Naive thymus-derived CD4-positive, alpha-beta T cell (primary cell): ENCODE measurements around the gene ANKRD34A. TPM values are rescaled to one million over a fixed set of nuclear protein-coding genes. Genes with fewer than 3 reads are reported as not detected.

Experiments
- ATAC-seq: fragments of 150-1000 bp; cut with Tn5 transposase; 2 replicates; pipeline ENCODE4 v1.10.0; 2021; ENCODE audit warnings: mild to moderate bottlenecking, moderate library complexity
- CTCF ChIA-PET: fragments of 350-600 bp; sonication (Branson Sonifier 250); formaldehyde crosslinking; loops from one replicate; lab custom pipeline; 2021; ENCODE audit warnings: antibody characterized with exemption; lab: Charles Lee
- POLR2A ChIA-PET: fragments of 350-600 bp; sonication (Branson Sonifier 250); formaldehyde crosslinking; loops from one replicate; lab custom pipeline; 2021; ENCODE audit warnings: antibody characterized with exemption, inconsistent platforms; lab: Charles Lee
- DNase-seq, 9 donors: peaks; one replicate each; pipeline versions ENCODE4 v3.0.0 to v3.0.0-alpha.2; 2020 to 2022; ENCODE audit warnings: mixed read lengths in 1 of 9
- H3K27ac ChIP-seq: one replicate; pipeline ENCODE4 v1.7.0; 2013; ENCODE audit warnings: mild to moderate bottlenecking, low read depth, low read length, moderate library complexity
- H3K27me3 ChIP-seq, 2 donors: one replicate each; pipeline ENCODE4 v1.7.0; 2013; ENCODE audit warnings: low read length in 2 of 2, mild to moderate bottlenecking in 2 of 2, moderate library complexity in 2 of 2; ENCODE audit not compliant: control insufficient read depth in 2 of 2, insufficient read depth in 2 of 2
- H3K36me3 ChIP-seq, 3 experiments: 1 replicate in 2 of 3; 2 replicates in 1 of 3; pipeline ENCODE4 v1.7.0; 2013; ENCODE audit warnings: low read length in 3 of 3, mild to moderate bottlenecking in 3 of 3, moderate library complexity in 1 of 3; ENCODE audit not compliant: insufficient read depth in 3 of 3, control insufficient read depth in 2 of 3
- H3K4me1 ChIP-seq, 2 donors: one replicate each; pipeline ENCODE4 v1.7.0; 2013; ENCODE audit warnings: low read length in 2 of 2, mild to moderate bottlenecking in 2 of 2, moderate library complexity in 1 of 2; ENCODE audit not compliant: control insufficient read depth in 2 of 2, insufficient read depth in 2 of 2
- H3K4me3 ChIP-seq: 2 replicates; pipeline ENCODE4 v1.7.0; 2013; ENCODE audit warnings: mild to moderate bottlenecking, low read length
- H3K9me3 ChIP-seq, 3 experiments: 1 replicate in 2 of 3; 2 replicates in 1 of 3; pipeline ENCODE4 v1.7.0; 2013; ENCODE audit warnings: low read length in 3 of 3; ENCODE audit not compliant: control insufficient read depth in 2 of 3
- H3K27ac Mint-ChIP-seq, 9 donors: one replicate each; pipeline ENCODE4 v1.8.0; 2020 to 2022; ENCODE audit warnings: mixed read lengths in 9 of 9, mild to moderate bottlenecking in 8 of 9, moderate library complexity in 5 of 9, inconsistent platforms in 2 of 9
- H3K27me3 Mint-ChIP-seq, 5 donors: one replicate each; pipeline ENCODE4 v1.8.0; 2021 to 2022; ENCODE audit warnings: mixed read lengths in 5 of 5, mild to moderate bottlenecking in 1 of 5
- H3K36me3 Mint-ChIP-seq, 5 donors: one replicate each; pipeline ENCODE4 v1.8.0; 2020 to 2022; ENCODE audit warnings: mixed read lengths in 5 of 5, mild to moderate bottlenecking in 3 of 5, inconsistent platforms in 1 of 5
- H3K4me1 Mint-ChIP-seq, 7 donors: one replicate each; pipeline ENCODE4 v1.8.0; 2020 to 2022; ENCODE audit warnings: mixed read lengths in 7 of 7, mild to moderate bottlenecking in 3 of 7, inconsistent platforms in 1 of 7
- H3K4me3 Mint-ChIP-seq, 10 donors: one replicate each; pipeline ENCODE4 v1.8.0; 2020 to 2022; ENCODE audit warnings: mild to moderate bottlenecking in 10 of 10, mixed read lengths in 10 of 10, moderate library complexity in 6 of 10, inconsistent platforms in 2 of 10
- H3K9me3 Mint-ChIP-seq, 11 donors: one replicate each; pipeline ENCODE4 v1.8.0; 2020 to 2022; ENCODE audit warnings: mixed read lengths in 11 of 11, mild to moderate bottlenecking in 4 of 11, inconsistent platforms in 1 of 11, moderate library complexity in 1 of 11
- intact Hi-C, 2 donors: fragments of 100-400 bp; cut with micrococcal nuclease; formaldehyde crosslinking; loops; one replicate each; pipeline ENCODE4 v1.15.1; 2023
- polyA plus RNA-seq, 2 donors: library from polyadenylated mRNA; unstranded; fragments of 300-500 nt; fragmentation: Illumina TruSeq; gene quantifications; one replicate each; pipeline ENCODE4 v1.2.3, GENCODE V29; 2021
- total RNA-seq, 6 experiments: library from RNA in 5 of 6; stranded (reverse) in 5 of 6; gene quantifications; 1 replicate in 5 of 6; 2 replicates in 1 of 6; pipeline ENCODE4 v1.2.3 and lab custom pipeline; 2021 to 2026

Gene ANKRD34A
- total and polyA plus RNA-seq, 7 experiments from 2014 or later, result 0.11 to 1.5 (median 0.66) TPM

- ATAC-seq (no peak), DNase-seq (no peak)
- Histone ChIP-seq H3K36me3 (peaks cover 0 to 8% (median 0%) of the 10 kb centered on the region in 3 experiments), H3K4me3 (no peak overlapping the region), H3K4me1 (peaks cover 39 to 55% of the 10 kb centered on the region in 2 donors), H3K27ac (no peak overlapping the region), H3K9me3 (no peaks in the 10 kb centered on the region), H3K27me3 (no peaks in the 10 kb centered on the region)
- ChIA-PET POLR2A (interaction anchor here (4.0 kb wide), 1 partner anchor 11 kb away, joined by 25 read pairs; the partner anchor contains the start of genes ANKRD34A and POLR3GL), CTCF (interaction anchor here (0.5 kb wide), 1 partner anchor 10 kb away, joined by 3 read pairs; no protein-coding TSS in a partner anchor)
- intact Hi-C loops, result no loop called here
- H3K4me3 Mint-ChIP-seq, result no peak overlapping the region
- peaks cover 0 to 36% (median 15%) of the 10 kb centered on the region in 5 donors for H3K36me3 Mint-ChIP-seq
- H3K27ac Mint-ChIP-seq, result peak overlapping the region in 3 of 9 donors; percentile 34 to 50 (median 49)
- no peaks in the 10 kb centered on the region for H3K27me3 Mint-ChIP-seq
- peaks cover 0 to 1% (median 0%) of the 10 kb centered on the region in 11 donors for H3K9me3 Mint-ChIP-seq
- H3K4me1 Mint-ChIP-seq, result peaks cover 54 to 86% (median 74%) of the 10 kb centered on the region in 7 donors
Measured at GRCh38 chr1:145952903-145953302, 11.5 kb downstream of the ANKRD34A start.

GRCh38 chr1:145951526-145951925 lies 12.8 kb downstream of the ANKRD34A start:
- Mint-ChIP-seq H3K27me3 (no peaks in the 10 kb centered on the region), H3K9me3 (no peaks in the 10 kb centered on the region), H3K27ac (peak overlapping the region in 6 of 9 donors; percentile 25 to 65 (median 30)), H3K4me1 (peaks cover 48 to 91% (median 80%) of the 10 kb centered on the region in 7 donors), H3K4me3 (peak overlapping the region in 1 of 10 donors; percentile 9), H3K36me3 (peaks cover 0 to 39% (median 16%) of the 10 kb centered on the region in 5 donors)
- Histone ChIP-seq H3K36me3 (peaks cover 0 to 19% (median 7%) of the 10 kb centered on the region in 3 experiments), H3K9me3 (no peaks in the 10 kb centered on the region), H3K27me3 (no peaks in the 10 kb centered on the region), H3K4me3 (no peak overlapping the region), H3K27ac (no peak overlapping the region), H3K4me1 (peaks cover 36 to 51% of the 10 kb centered on the region in 2 donors)
- ATAC-seq (no peak), DNase-seq (no peak)
- POLR2A ChIA-PET, result interaction anchor here (1.0 to 4.0 kb wide), 3 partner anchors 12 to 105 kb away, joined by 3 to 25 read pairs (median 3); partner anchors contain the start of genes ANKRD34A and POLR3GL
- intact Hi-C loops, result no loop called here
- CTCF ChIA-PET, result interaction anchor here (0.8 kb wide), 1 partner anchor 24 kb away, joined by 5 read pairs; the partner anchor contains the start of gene RBM8A

- no peak for DNase-seq
- CTCF ChIA-PET, result no interaction called here
- POLR2A ChIA-PET, result interaction anchor here (0.8 to 1.0 kb wide), 3 partner anchors 9 to 39 kb away, joined by 3 to 7 read pairs (median 3); partner anchors contain the start of genes ITGA10, LIX1L and RBM8A
- Mint-ChIP-seq H3K4me1 (peaks cover 34 to 71% (median 57%) of the 10 kb centered on the region in 7 donors), H3K27ac (peak overlapping the region in 6 of 9 donors; percentile 9 to 80 (median 58)), H3K36me3 (peaks cover 0 to 32% (median 13%) of the 10 kb centered on the region in 5 donors), H3K27me3 (no peaks in the 10 kb centered on the region), H3K4me3 (peak overlapping the region in 2 of 10 donors; percentile 1 to 3), H3K9me3 (no peaks in the 10 kb centered on the region)
- ATAC-seq, result no peak
- Histone ChIP-seq H3K27ac (no peak overlapping the region), H3K4me3 (no peak overlapping the region), H3K9me3 (no peaks in the 10 kb centered on the region), H3K36me3 (peaks cover 0 to 27% (median 7%) of the 10 kb centered on the region in 3 experiments), H3K4me1 (peaks cover 13 to 28% of the 10 kb centered on the region in 2 donors), H3K27me3 (no peaks in the 10 kb centered on the region)
- intact Hi-C loops, result no loop called here
Measured at GRCh38 chr1:145949219-145949618, 15.2 kb downstream of the ANKRD34A start.

GRCh38 chr1:145947551-145947950 lies 16.8 kb downstream of the ANKRD34A start:
- ChIA-PET CTCF (interaction anchor here (0.5 kb wide), 1 partner anchor 19 kb away, joined by 3 read pairs; no protein-coding TSS in a partner anchor), POLR2A (interaction anchor here (1.2 kb wide), 1 partner anchor 10 kb away, joined by 7 read pairs; the partner anchor contains the start of gene LIX1L)
- H3K4me1 Mint-ChIP-seq, result peaks cover 22 to 65% (median 46%) of the 10 kb centered on the region in 7 donors
- DNase-seq (no peak), ATAC-seq (no peak)
- no peak overlapping the region for H3K4me3 Mint-ChIP-seq
- H3K4me1 ChIP-seq, result peaks cover 13 to 17% of the 10 kb centered on the region in 2 donors
- no peak overlapping the region for H3K27ac ChIP-seq
- peaks cover under 1 to 28% (median 21%) of the 10 kb centered on the region in 5 donors for H3K36me3 Mint-ChIP-seq
- H3K9me3 ChIP-seq, result no peaks in the 10 kb centered on the region
- H3K4me3 ChIP-seq, result no peak overlapping the region
- H3K27me3 Mint-ChIP-seq, result no peaks in the 10 kb centered on the region
- H3K36me3 ChIP-seq, result peaks cover under 1 to 43% (median 11%) of the 10 kb centered on the region in 3 experiments
- intact Hi-C loops, result no loop called here
- no peaks in the 10 kb centered on the region for H3K9me3 Mint-ChIP-seq
- H3K27ac Mint-ChIP-seq, result peak overlapping the region in 4 of 9 donors; percentile 24 to 56 (median 34)
- no peaks in the 10 kb centered on the region for H3K27me3 ChIP-seq

- intact Hi-C loops, result loop anchor here in 1 of 2 donors (1.0 kb wide), 1 partner anchor 11 kb away; no protein-coding TSS in a partner anchor
- Histone ChIP-seq H3K27ac (no peak overlapping the region), H3K27me3 (no peaks in the 10 kb centered on the region), H3K36me3 (peaks cover 3 to 53% (median 12%) of the 10 kb centered on the region in 3 experiments), H3K4me3 (no peak overlapping the region), H3K4me1 (peaks cover 9 to 12% of the 10 kb centered on the region in 2 donors), H3K9me3 (no peaks in the 10 kb centered on the region)
- Mint-ChIP-seq H3K27ac (peak overlapping the region in 3 of 9 donors; percentile 11 to 69 (median 40)), H3K9me3 (no peaks in the 10 kb centered on the region), H3K4me1 (peaks cover 13 to 60% (median 43%) of the 10 kb centered on the region in 7 donors), H3K36me3 (peaks cover 6 to 31% (median 23%) of the 10 kb centered on the region in 5 donors), H3K27me3 (no peaks in the 10 kb centered on the region), H3K4me3 (no peak overlapping the region)
- DNase-seq, result no peak
- CTCF ChIA-PET, result no interaction called here
- ATAC-seq, result no peak
- POLR2A ChIA-PET, result interaction anchor here (1.0 kb wide), 2 partner anchors 9 to 12 kb away, joined by 4 to 5 read pairs; partner anchors contain the start of gene LIX1L
Measured at GRCh38 chr1:145946477-145946986, 17.8 kb downstream of the ANKRD34A start.

GRCh38 chr1:145944532-145944931 lies 19.8 kb downstream of the ANKRD34A start:
- H3K27me3 ChIP-seq, result no peaks in the 10 kb centered on the region
- peaks cover 6 to 32% (median 15%) of the 10 kb centered on the region in 5 donors for H3K36me3 Mint-ChIP-seq
- POLR2A ChIA-PET, result interaction anchor here (2.3 kb wide), 1 partner anchor 13 kb away, joined by 9 read pairs; the partner anchor contains the start of gene LIX1L
- no peaks in the 10 kb centered on the region for H3K9me3 Mint-ChIP-seq
- no peak for DNase-seq
- H3K4me1 Mint-ChIP-seq, result peaks cover 5 to 40% (median 25%) of the 10 kb centered on the region in 7 donors
- peak overlapping the region in 3 of 9 donors; percentile 14 to 52 (median 45) for H3K27ac Mint-ChIP-seq
- H3K27me3 Mint-ChIP-seq, result no peaks in the 10 kb centered on the region
- no peak for ATAC-seq
- H3K4me3 ChIP-seq, result no peak overlapping the region
- peaks cover 0 to 3% of the 10 kb centered on the region in 2 donors for H3K4me1 ChIP-seq
- no peak overlapping the region for H3K27ac ChIP-seq
- intact Hi-C loops, result no loop called here
- peaks cover 3 to 62% (median 12%) of the 10 kb centered on the region in 3 experiments for H3K36me3 ChIP-seq
- no peaks in the 10 kb centered on the region for H3K9me3 ChIP-seq
- H3K4me3 Mint-ChIP-seq, result no peak overlapping the region
- CTCF ChIA-PET, result no interaction called here
